ENCODE results near the gene KRT36.
A peak's percentile ranks its signal among the peaks of the same experiment; 100 is the strongest.

The KRT36 gene

DNA sequence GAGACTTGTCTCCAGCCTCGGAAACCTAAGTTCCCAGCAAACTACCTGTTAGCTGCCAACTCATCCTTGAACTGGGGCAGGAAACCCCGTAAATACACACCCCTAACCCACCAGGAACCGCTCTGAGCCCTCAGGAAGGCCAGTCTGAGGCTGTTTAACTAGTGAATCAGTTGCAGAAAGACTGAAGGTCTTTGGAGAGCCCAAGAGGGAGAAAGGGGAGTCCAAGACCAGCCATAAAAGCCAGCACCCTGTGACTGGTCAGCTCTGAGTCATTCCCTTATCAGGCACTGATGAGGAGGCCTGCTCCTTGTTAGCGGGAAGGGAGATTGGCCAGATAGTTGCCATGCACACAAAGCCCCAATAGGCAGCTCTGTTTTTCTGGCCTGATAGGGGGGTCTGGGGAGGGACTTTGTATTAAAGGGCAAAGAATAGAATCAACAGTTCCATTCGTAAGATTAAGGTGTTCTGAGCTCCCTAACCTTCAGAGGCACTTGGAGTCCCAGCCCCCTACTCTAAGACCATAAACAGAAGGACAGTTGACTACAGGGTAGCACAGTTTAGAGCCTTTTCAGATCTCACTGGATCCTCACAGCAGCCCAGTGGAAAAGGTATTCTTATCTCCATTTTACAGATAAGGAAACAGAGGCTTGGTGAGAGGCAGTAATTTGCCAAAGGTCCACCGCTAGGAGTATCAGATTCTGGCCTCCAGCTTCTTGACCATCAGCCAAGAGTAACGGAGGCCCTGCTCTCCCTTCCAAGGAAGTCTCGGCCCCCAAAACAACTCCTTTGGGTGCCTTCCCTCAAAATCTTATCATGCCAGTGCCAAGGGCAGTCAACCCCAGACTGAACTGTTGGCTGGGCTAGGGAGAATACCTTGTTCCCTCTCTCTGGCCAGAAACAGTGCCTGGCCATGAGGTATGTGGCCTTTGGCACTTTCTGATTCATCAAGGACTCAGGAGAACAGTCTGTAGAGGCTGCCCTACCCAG, 40.6 kb upstream of the KRT36 start:
- no peak overlapping the region for H3K4ac ChIP-seq (ENCODE audit: low read length)
- H2BK12ac ChIP-seq (ENCODE audit: low read length), result no peak overlapping the region
- DNase-seq (ENCODE audit: low spot score), result no peak
- no peak overlapping the region for H3K14ac ChIP-seq (ENCODE audit: low read length)
- peaks cover 0 to 19% of the 10 kb centered on the region in 2 donors for H3K4me1 ChIP-seq (ENCODE audit: control insufficient read depth in 2 of 2, insufficient read depth in 1 of 2, low read depth in 1 of 2, low read length in 2 of 2)
- H4K8ac ChIP-seq (ENCODE audit: low read depth, low read length), result no peak overlapping the region
- peak overlapping the region; percentile 56 for H2AK5ac ChIP-seq (ENCODE audit: low read depth, low read length)
- H3K79me1 ChIP-seq (ENCODE audit: low read depth, low read length), result peaks cover 3% of the 10 kb centered on the region
- H3K9ac ChIP-seq (ENCODE audit: low read depth, low read length, poor library complexity), result no peak overlapping the region
- no peaks in the 10 kb centered on the region for H3K9me3 ChIP-seq (replicated peaks in 1 of 2; ENCODE audit: control insufficient read depth in 2 of 2, insufficient read depth in 1 of 2, low read depth in 1 of 2, low read length in 2 of 2)
- no peak overlapping the region for H2BK120ac ChIP-seq (ENCODE audit: low read depth, low read length)
- WGBS, 2 donors (ENCODE audit: extremely low coverage in 2 of 2, insufficient read length in 2 of 2, insufficient replicate concordance in 1 of 2), result no CpG with 5 or more reads among the region's 8 CpGs
- H3K27me3 ChIP-seq (ENCODE audit: control insufficient read depth in 3 of 3, insufficient read depth in 3 of 3, low read depth in 1 of 3, low read length in 3 of 3), result peaks cover 0 to 62% (median 0%) of the 10 kb centered on the region in 3 experiments
- H3K23ac ChIP-seq (ENCODE audit: low read depth, low read length, poor library complexity), result no peak overlapping the region
- peak overlapping the region; percentile 76 for H2BK15ac ChIP-seq (ENCODE audit: low read length)
- no peak overlapping the region for H3K4me3 ChIP-seq (ENCODE audit: low read length in 2 of 2)
- no peak overlapping the region for H3K4me2 ChIP-seq (ENCODE audit: insufficient read depth, low read length, poor library complexity, severe bottlenecking)
- H2BK5ac ChIP-seq (ENCODE audit: low read length), result peak overlapping the region; percentile 55
- no peak overlapping the region for H2AFZ ChIP-seq (ENCODE audit: low read length)
- H4K91ac ChIP-seq (ENCODE audit: low read depth, low read length, poor library complexity), result no peak overlapping the region
- no peak overlapping the region for H3K27ac ChIP-seq (replicated peaks; ENCODE audit: low read length)
- H3K36me3 ChIP-seq (replicated peaks in 1 of 2; ENCODE audit: control insufficient read depth in 2 of 2, insufficient read depth in 2 of 2, low read length in 2 of 2), result no peaks in the 10 kb centered on the region
- H3K18ac ChIP-seq (ENCODE audit: low read length), result peak overlapping the region; percentile 63

DNA sequence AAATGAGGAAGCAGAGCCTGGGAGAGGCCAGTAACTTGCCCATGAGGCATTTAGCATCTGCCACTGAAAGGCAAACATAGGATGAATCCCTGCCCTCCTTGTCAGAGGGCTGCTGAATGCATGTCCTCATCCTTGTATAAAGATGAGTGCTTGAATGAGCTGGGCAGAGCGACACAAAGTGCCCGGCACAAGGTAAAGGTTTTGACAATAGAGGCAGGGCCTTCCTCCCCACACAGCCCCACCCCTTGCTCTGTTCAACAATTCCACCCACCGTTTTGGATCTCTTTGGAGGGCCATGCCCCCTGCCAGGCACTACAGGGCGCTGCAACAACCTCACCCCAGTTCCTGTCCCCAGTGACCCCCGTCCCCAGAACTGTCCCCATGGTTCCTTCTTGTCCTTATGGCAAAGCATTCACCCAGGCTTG, 39.8 kb upstream of the KRT36 start:
- H3K27ac ChIP-seq (replicated peaks; ENCODE audit: low read length), result peak overlapping the region; percentile 61
- no CpG with 5 or more reads among the region's 5 CpGs for WGBS, 2 donors (ENCODE audit: extremely low coverage in 2 of 2, insufficient read length in 2 of 2, insufficient replicate concordance in 1 of 2)
- H3K4ac ChIP-seq (ENCODE audit: low read length), result no peak overlapping the region

GRCh38 chr17:41528959-41529353, 39.2 kb upstream of the KRT36 start:
- Histone ChIP-seq H3K9me3 (replicated peaks in 1 of 2; ENCODE audit: control insufficient read depth in 2 of 2, insufficient read depth in 1 of 2, low read depth in 1 of 2, low read length in 2 of 2) (no peaks in the 10 kb centered on the region), H3K23ac (ENCODE audit: low read depth, low read length, poor library complexity) (no peak overlapping the region), H3K36me3 (replicated peaks in 1 of 2; ENCODE audit: control insufficient read depth in 2 of 2, insufficient read depth in 2 of 2, low read length in 2 of 2) (peaks cover 0 to 12% of the 10 kb centered on the region in 2 donors), H2BK120ac (ENCODE audit: low read depth, low read length) (no peak overlapping the region), H3K27ac (replicated peaks; ENCODE audit: low read length) (peak overlapping the region; percentile 61), H3K4ac (ENCODE audit: low read length) (no peak overlapping the region), H4K91ac (ENCODE audit: low read depth, low read length, poor library complexity) (no peak overlapping the region), H3K18ac (ENCODE audit: low read length) (peak overlapping the region; percentile 81), H2AK5ac (ENCODE audit: low read depth, low read length) (peak overlapping the region; percentile 77), H3K27me3 (ENCODE audit: control insufficient read depth in 3 of 3, insufficient read depth in 3 of 3, low read depth in 1 of 3, low read length in 3 of 3) (peaks cover 0 to 72% (median 0%) of the 10 kb centered on the region in 3 experiments), H3K14ac (ENCODE audit: low read length) (no peak overlapping the region), H2BK15ac (ENCODE audit: low read length) (peak overlapping the region; percentile 76), H2BK12ac (ENCODE audit: low read length) (no peak overlapping the region), H3K4me1 (ENCODE audit: control insufficient read depth in 2 of 2, insufficient read depth in 1 of 2, low read depth in 1 of 2, low read length in 2 of 2) (peaks cover 0 to 19% of the 10 kb centered on the region in 2 donors), H4K8ac (ENCODE audit: low read depth, low read length) (no peak overlapping the region), H3K79me1 (ENCODE audit: low read depth, low read length) (peaks cover 3% of the 10 kb centered on the region), H3K4me3 (ENCODE audit: low read length in 2 of 2) (peak overlapping the region in 1 of 2 donors; percentile 30), H3K9ac (ENCODE audit: low read depth, low read length, poor library complexity) (no peak overlapping the region), H2BK5ac (ENCODE audit: low read length) (peak overlapping the region; percentile 43), H3K4me2 (ENCODE audit: insufficient read depth, low read length, poor library complexity, severe bottlenecking) (no peak overlapping the region), H2AFZ (ENCODE audit: low read length) (no peak overlapping the region)
- no peak for DNase-seq (ENCODE audit: low spot score)
- WGBS, 2 donors (ENCODE audit: extremely low coverage in 2 of 2, insufficient read length in 2 of 2, insufficient replicate concordance in 1 of 2), result no CpG with 5 or more reads among the region's 10 CpGs

More for the DNA sequence above, 39.8 kb upstream of the KRT36 start:
- Histone ChIP-seq H3K18ac (ENCODE audit: low read length) (peak overlapping the region; percentile 81), H3K14ac (ENCODE audit: low read length) (no peak overlapping the region), H3K23ac (ENCODE audit: low read depth, low read length, poor library complexity) (no peak overlapping the region), H2BK120ac (ENCODE audit: low read depth, low read length) (no peak overlapping the region), H3K4me2 (ENCODE audit: insufficient read depth, low read length, poor library complexity, severe bottlenecking) (no peak overlapping the region), H2BK15ac (ENCODE audit: low read length) (peak overlapping the region; percentile 76), H2AFZ (ENCODE audit: low read length) (no peak overlapping the region), H2BK12ac (ENCODE audit: low read length) (peak overlapping the region; percentile 59), H3K4me1 (ENCODE audit: control insufficient read depth in 2 of 2, insufficient read depth in 1 of 2, low read depth in 1 of 2, low read length in 2 of 2) (peaks cover 0 to 19% of the 10 kb centered on the region in 2 donors), H3K9ac (ENCODE audit: low read depth, low read length, poor library complexity) (no peak overlapping the region), H3K27me3 (ENCODE audit: control insufficient read depth in 3 of 3, insufficient read depth in 3 of 3, low read depth in 1 of 3, low read length in 3 of 3) (peaks cover 0 to 71% (median 0%) of the 10 kb centered on the region in 3 experiments), H3K36me3 (replicated peaks in 1 of 2; ENCODE audit: control insufficient read depth in 2 of 2, insufficient read depth in 2 of 2, low read length in 2 of 2) (peaks cover 0 to 7% of the 10 kb centered on the region in 2 donors), H2BK5ac (ENCODE audit: low read length) (no peak overlapping the region), H3K4me3 (ENCODE audit: low read length in 2 of 2) (no peak overlapping the region), H3K9me3 (replicated peaks in 1 of 2; ENCODE audit: control insufficient read depth in 2 of 2, insufficient read depth in 1 of 2, low read depth in 1 of 2, low read length in 2 of 2) (no peaks in the 10 kb centered on the region), H4K8ac (ENCODE audit: low read depth, low read length) (no peak overlapping the region), H4K91ac (ENCODE audit: low read depth, low read length, poor library complexity) (no peak overlapping the region), H2AK5ac (ENCODE audit: low read depth, low read length) (peak overlapping the region; percentile 56), H3K79me1 (ENCODE audit: low read depth, low read length) (peaks cover 3% of the 10 kb centered on the region)
- no peak for DNase-seq (ENCODE audit: low spot score)

All from neuronal stem cell (in vitro differentiated cells).